ENCODE results near the gene SLC15A1.

SLC15A1 gene, protein sequence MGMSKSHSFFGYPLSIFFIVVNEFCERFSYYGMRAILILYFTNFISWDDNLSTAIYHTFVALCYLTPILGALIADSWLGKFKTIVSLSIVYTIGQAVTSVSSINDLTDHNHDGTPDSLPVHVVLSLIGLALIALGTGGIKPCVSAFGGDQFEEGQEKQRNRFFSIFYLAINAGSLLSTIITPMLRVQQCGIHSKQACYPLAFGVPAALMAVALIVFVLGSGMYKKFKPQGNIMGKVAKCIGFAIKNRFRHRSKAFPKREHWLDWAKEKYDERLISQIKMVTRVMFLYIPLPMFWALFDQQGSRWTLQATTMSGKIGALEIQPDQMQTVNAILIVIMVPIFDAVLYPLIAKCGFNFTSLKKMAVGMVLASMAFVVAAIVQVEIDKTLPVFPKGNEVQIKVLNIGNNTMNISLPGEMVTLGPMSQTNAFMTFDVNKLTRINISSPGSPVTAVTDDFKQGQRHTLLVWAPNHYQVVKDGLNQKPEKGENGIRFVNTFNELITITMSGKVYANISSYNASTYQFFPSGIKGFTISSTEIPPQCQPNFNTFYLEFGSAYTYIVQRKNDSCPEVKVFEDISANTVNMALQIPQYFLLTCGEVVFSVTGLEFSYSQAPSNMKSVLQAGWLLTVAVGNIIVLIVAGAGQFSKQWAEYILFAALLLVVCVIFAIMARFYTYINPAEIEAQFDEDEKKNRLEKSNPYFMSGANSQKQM

DNA sequence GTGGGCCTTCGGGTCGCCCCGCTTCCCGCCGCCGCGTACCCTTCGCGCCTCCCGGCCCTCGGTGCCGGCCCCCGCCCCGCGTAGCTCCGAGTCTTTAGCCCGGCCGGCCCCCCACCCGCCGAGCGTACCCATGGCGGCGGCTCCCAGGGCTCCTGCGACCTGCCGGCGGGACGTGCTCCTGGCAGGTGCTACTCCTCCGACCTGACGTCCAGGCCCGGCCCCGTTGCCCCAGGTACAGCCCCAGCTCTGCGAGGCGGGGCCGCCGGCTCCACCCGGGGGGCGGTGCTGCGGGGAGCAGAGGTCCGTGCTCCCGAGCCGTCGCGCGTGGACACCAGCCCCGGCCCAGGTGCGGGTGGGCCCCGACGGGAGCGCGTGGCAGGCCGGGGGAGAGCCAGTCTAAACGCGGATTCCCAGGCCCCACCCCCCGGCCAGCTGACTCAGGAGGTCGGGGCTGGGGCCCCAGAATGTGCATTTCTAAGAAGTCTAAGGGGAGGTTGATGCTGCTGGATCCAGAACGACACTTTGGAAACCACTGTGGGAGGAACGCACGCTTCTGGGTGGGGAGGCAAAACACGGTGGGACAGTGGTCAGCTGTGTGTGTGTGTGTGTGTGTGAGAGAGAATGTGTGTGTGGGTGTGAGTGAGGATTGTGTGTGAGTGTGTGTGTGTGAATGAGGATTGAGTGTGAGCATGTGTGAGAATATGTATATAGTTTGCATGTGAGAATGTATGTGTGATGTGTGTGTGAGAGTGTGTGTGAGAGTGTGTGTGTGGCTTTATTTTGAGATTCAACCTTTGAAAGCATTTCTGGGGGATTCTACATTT is at the start of gene SLC15A1:
TSS of gene SLC15A1 (minus strand) at position 206 of the 824 bp plus-strand sequence. CDS start at position 132, 74 bp downstream.
- no peak for DNase-seq

DNA sequence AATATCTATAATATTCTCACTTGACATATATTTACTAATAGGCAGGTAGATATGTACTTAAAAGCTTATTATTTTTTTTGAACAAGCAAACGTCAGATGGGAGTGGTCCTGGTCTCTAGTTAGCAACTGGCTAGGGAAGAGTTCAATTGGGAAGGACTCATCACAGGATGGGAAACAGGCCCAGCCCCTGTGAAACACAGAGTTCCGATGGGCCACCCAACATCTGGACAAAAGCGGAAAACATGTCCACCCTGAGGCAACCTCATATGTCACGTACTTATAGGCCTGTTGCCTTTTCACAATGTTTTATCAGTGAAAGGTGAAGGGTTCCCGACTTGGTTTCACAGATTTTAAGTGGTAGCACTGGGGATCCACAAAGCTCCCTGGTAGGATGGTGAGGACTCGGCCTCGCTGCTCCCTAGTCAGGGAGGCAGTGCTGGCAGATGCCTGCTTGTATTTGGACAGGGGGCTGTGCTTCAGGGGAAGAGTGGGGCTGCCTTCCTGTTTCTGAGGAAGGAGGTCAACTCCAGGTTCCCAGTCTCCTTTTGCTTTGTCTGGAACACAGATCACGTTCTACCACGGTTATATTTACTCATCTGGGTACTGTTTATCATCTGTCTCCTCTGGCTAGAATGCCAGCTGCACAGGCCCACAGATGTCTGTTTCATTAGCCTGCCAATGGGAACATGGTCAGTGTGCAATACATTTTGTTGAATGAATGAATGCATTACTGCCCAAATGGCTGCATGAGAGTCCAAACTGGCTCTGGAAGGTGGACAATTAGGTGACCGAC is 49.4 kb upstream of the SLC15A1 start:
- no peak for DNase-seq

DNA sequence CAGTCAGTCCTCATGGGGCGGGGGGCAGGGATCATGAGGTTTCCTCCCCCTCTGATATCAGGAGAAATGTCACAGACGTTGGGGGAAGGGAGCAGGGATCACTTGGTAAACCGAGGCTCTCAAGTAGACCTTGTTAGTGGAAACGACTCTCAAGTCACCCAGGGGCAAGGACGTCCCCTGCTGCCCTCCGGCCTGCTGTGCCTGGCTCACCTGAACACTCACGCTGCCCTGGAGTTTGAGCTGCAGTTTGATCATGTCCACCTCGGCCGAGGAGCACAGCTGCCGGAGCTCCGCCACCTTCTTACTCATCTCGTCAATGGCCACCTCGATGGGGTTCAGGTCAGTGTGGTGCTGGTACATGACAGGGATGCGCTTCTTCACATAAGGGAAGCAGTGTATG is 47.6 kb upstream of the SLC15A1 start:
- no peak for DNase-seq

DNA sequence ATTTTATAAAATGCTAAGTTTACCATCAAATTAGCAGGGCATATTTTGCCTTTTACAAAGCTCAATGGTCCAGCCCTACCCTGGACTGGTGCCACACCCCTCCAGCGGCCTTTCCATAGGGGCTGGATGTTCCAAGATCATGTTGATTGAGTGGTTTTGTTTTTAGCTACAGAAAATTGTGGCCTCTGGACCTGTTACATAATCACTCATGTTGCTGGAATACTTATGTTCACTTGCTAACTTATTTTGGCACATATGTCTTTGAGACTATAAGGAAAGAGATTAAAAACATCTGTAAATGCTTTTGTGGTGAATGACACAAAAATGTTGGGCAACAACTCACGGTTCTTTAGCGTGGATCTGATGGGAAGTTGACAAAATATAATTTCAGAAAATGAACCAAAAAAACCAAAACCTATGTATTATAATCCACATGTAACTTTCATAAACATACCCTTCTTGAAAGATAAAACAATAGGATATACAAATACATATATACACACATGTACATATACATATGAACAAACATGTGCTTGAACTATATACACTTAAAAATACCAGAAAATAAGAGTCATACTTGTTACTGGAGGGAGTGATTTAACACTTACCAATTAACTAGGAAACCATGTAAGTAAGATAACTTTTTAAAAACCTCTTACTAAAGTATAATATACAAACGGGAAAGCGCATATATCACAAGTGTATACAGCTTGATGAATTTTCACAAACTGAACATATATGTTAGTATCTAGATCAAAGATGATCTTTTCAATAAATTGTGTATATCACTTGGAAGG is 46.6 kb upstream of the SLC15A1 start:
- DNase-seq = no peak

DNA sequence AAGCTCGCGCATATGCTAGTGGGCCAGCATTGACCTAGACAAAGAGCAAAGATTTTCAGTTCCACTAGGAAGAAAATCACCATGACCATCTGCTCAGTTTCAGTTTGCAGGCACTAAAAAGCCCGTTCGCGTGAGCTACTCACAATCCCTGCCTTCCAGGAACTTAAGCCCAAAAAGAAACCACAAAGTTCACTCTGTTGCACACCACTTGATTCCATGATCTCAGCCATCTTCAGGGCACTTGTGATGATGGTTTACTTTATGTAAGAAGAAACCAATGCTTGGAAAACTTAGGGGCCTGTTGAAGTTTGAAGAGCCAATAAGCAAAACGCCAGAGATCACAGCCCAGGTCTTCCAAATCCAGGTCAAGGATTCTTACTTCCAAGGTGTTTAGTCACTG is 45.0 kb upstream of the SLC15A1 start:
- DNase-seq = no peak

DNA sequence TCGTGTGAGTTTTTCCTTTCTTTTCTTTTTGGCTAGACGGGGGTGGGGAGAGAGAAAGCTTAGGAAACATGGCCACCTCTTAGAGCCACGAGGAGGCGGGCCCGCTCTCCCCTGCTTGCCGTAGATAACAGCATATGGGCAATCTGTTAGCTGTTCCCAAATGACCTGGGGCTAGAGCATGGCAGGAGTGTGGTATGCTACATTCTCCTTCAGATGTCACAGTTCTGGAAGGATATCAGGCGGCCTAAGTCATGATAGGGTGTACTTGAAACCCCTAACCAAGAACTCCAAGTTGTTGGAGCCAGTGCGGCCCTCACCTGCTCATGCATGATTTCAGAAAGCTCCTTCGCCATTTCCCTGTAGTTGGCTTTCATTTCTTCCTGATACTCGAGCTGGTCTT is 44.3 kb upstream of the SLC15A1 start:
- no peak for DNase-seq

DNA sequence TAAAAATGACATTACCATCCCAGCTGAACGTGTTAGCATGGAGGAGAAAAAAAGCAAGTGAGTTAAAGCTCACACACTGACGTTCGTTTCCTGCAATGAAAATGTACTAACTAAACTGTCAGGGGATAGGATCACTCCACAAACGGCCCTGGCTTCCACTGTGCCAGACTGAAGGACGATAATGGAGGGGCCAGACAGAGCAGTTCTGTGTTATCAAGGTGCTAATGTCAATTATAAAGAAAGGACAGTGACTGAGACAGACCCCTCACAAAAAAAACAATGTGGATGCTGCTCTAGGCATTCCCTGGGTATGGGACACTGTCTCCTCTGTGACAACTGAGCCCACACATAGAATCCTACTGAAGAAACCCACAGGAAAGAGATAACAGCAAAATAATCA is 43.7 kb upstream of the SLC15A1 start:
- no peak for DNase-seq

DNA sequence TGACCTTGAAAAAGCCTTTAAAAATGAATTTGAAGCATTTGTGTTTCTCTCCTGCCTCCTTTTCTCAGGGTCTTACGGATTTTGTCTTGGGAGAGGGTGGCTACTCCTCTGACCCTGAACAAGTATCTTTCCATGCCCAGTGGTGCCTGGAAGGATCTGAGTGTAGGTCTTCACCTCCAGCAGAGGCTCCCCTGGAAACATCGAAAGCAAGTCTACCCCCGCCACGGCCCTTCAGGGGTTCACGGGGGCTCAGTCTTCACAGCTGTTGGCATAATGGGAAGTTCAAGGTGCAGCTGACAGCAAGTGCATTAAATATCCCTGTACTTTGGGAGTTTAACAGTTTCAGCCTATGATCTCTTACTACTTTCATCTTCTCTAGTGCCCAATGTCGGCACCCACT is 42.7 kb upstream of the SLC15A1 start:
- DNase-seq = no peak

DNA sequence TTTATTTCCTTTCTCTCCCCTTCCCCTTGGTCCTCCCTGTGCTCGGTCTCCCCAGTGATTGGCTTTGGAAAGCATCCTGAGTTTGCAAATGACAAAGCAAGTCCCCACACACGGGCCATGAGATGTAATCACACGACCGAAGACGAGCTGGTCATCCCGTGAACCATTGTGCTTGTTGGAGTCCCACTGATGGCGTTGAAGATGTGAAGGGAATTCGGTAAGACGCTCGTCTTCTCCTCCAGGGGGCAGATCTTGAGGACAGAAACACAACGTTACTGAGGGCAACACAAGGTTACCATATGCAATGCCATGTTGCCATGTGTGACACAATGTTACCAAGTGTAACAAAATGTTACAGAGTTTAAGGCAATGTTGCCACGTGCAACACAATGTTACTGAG is 42.0 kb upstream of the SLC15A1 start:
- DNase-seq = no peak

DNA sequence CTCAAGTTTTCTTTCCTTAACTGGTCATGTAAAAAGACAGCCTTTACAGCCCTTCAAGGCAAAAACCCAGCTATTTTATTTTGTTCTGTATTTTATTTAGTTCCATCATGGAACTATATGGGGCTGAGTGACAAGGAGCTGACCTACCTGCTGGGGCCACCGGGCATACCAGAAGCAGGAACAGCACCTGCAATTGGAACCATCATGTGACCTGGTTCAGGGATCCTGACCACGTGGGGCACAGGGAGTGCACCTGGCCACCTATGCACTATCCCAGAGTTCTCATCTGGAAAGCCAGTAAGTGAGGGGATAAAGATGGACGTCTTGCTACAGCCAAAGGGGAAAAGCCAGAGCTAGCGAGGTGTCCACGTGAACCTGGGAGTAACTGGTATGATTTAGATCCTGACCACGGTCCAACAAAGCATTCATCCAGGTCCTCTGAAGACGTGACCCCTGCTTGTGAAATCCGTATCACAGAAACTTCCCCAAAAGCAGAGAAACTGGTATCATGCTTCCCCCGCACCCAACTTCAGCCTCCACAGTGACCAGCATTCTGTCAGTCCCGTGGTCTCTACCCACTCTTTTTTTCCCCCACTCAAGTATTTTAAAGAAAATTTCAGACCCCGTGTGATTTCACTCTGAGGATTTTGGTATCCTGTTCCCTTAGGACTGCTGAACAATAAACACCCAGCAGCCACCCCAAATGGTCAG is 40.5 kb upstream of the SLC15A1 start:
- no peak for DNase-seq

DNA sequence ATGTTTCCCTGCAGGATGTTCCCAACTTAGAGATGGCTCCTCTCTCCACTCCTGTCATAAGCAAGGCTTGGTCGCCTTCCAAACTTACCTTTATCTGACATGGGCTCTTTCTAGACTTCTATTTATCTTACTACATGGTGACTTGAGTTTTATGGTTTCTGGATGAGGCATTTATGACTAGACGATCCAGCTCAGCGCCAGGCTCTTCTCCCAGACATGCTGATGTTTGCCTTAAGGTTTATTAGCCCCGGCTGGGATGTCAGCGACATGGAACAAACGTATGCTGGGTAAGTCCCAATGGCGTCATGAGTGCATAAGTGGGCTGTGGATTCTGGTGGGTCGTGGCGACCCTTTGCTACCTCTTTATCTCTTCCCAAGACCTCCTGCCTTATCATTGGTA is 39.8 kb upstream of the SLC15A1 start:
- DNase-seq = no peak

DNA sequence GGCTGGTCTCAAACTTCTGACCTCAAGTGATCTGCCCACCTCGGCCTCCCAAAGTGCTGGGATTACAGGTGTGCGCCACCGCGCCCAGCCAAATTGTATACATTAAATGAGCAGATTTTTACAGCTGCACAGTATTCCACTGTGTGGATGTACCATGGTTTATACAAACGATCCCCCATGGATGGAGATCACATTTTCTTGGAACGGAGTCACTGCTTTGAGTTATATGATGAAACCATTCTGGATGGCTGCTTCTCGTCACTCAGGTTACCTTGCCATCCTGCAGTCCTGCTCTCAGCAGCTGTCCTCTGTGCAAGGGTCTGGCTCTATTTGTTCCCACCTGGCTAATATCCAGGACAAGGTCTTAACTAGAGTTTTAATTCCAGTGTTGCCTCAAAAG is 39.1 kb upstream of the SLC15A1 start:
- DNase-seq = no peak

DNA sequence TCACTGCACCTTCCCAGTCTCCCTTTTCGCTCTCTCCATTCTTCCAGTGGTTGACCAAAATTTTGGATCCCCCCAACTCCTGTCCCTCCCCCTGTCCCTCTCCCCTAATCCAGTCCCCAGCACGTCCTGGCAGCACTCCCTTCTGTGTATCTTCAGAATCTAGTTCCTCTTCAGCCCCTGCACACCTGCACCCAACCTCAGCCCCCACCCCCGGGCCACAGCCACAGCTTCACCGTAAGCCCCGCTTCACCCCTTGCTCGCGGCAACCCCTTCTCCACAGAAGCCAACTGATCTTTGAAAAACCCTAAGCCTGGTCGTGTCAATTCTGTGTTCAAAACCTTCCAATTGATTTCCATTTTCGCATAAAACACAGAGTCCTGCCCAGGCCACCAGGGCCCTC is 35.5 kb upstream of the SLC15A1 start:
- no peak for DNase-seq

DNA sequence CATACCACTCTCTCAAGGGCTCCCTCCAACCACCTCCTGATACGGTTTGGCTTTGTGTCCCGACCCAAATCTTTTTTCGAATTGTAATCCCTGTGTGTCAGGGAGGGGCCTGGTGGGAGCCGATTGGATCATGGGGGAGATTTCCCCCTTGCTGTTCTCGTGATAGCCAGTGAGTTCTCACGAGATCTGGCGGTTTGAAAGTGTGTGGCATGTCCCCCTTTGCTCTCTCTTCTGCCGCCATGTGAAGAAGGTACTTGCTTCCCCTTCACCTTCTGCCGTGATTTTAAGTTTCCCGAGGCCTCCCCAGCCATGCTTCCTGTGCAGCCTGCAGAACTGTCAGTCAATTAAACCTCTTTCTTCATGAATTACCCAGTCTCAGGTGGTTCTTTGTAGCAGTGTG is 34.7 kb upstream of the SLC15A1 start:
- DNase-seq = no peak

DNA sequence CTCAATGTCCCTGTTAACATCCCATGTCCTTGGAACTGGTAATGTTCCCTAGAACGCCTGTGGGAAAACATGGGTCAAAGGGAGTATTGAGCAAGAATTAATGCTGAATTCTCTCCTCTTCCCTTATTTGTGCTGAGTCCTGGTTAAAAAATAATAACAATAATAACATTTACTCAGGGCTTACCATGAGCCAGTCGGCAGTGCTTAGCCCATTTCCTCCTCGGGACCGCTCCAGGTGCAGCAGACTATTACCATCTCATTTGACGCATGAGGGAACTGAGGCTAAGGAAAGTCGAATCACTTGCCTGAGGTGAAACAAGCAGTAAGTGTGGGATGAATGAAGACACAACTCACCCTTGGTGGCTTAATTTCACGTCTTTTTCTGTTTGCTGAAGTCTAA is 33.6 kb upstream of the SLC15A1 start:
- DNase-seq = no peak

DNA sequence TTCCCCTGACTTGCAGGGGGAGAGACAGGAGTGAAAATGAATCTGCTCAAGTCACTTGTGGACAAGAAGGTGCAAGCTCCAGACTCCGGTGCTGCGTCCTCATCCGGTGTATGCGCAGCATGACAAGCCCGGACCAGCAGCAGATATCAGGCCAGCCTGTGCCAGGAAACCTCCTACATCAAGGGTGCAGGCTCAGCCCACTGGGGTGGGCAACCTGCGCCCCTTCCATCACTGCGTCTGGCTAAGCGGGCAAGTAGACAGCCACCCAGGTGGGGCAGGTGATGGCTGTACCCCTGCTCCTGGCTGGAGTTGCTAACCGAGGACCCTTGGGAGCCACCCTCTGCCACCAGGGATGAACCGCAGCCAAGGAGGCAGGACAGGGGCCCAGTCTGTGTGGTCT is 32.9 kb upstream of the SLC15A1 start:
- no peak for DNase-seq

DNA sequence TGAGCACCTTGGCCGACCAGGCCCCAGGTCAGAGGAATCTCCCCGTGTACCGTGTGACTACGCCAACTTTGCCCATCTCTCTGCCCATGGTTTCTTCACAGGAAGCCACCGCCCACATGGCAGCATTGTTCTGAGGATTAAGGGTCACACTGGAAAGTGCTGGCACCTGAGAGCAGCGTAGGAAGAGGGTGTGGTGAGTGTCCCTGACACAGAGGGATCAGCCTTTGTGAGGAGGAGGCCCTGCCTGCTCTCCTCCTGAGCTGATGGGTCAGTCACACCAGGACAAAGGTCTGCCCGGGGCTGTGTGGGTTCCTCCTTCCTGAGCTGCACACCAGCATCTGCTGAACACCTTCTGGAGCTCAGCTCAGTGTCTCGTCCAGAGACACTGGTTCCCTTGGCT is 32.2 kb upstream of the SLC15A1 start:
- DNase-seq = no peak

DNA sequence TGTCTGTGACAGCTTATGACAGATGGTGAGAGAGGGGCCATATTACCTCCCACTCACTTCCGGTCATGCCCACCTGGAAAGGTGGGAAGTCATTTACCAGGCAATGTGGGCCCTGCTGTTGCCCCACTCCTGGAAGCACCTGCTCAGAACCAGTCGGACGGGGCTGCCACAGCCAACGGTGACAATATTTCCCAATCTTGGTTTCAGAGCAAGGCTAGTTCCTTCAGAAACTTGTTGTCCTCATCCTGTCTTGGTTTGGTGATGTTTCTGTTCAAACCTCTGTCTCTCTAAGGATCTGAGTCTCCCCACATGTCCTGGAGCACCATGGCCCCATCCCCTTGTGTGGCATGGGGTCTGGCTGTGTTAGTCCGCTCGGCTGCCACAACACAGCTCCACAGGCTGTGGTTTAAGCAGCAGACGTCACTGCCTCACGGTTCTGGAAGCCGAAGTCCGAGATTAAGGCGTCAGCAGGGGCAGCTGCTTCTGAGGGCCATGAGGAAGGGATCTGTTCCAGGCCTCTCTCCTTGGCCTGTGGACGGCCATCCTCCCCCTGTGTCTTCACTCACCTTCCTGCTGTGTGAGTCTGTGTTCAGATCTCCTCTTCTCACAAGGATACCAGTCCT is 31.5 kb upstream of the SLC15A1 start:
- DNase-seq = no peak

DNA sequence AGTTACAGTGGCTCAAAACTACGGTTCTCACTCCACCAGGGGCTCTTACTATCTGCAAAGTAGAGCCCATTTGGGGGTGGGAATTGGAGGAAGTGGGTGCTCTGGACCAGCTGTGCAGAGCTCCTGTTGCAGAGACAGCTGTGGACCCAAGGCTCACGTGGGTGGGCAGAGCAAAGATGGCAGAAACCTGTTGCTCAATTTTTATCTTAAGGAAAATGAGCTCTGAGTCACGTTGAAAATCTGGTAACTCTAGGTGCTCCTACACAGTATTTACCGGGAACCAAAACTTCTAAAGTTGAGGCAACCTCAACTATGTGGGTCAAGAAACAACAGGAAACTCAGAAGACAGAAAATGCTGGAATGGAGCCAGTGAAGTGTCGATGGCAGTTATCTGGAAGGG is 30.2 kb upstream of the SLC15A1 start:
- DNase-seq = no peak

DNA sequence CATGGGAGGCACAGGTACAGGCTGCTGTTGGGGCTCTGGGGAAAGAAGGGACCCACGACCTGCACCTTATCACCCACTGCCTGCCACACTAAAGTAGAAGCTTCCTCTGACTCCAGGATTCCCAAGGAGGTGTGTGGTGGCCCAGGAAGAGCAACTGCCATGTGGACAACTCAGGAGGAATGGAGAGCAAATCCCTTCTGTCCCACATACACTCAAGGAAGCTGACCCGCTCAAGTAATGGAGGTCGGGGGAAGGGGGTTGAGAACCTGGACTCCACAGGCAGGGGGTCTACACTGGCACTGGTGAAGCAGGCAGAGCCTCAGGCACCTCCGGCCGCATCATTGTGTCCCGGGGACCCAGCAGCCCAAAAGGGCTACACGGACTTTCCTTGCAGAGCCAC is 29.4 kb upstream of the SLC15A1 start:
- no peak for DNase-seq

DNA sequence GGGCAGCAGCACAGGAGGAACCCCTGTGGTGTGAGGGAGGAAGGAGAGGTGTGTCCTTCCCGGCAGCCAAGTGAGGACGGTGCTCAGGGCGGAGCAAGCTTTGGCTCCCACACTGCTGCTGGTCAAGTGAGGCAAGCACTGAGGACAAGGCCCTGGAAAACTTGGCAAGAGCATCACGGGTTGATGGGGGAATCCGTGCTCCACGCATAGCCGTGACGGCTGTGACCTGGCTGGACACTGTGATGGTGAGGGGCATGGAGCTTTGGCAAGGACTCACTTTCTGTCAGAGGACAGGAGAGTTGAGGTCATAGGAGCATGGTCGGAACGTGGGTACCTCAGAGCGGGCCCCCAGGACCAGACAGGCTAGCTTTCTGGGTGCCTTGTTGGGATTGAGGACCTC is 29.0 kb upstream of the SLC15A1 start:
- DNase-seq = no peak
